Neural progenitor cell (in vitro differentiated cells): ENCODE measurements around the gene ARSB. TPM values are rescaled to one million over a fixed set of nuclear protein-coding genes. Genes with fewer than 3 reads are reported as not detected.

Experiments
- DNase-seq: peaks from one replicate; pipeline ENCODE4 v3.0.0-alpha.2; 2016; ENCODE audit warnings: low spot score
- H2AFZ ChIP-seq: fragments of 200-600 bp; sonication (generic); replicated peaks from 2 replicates; pipeline ENCODE4 v1.6.1; 2016; ENCODE audit warnings: antibody characterized with exemption
- H3F3A ChIP-seq: fragments of 200-600 bp; sonication (generic); 2 replicates; pipeline ENCODE4 v1.6.1; 2016; ENCODE audit warnings: antibody characterized with exemption, low read depth
- H3K27ac ChIP-seq: fragments of 200-600 bp; sonication (generic); 2 replicates; pipeline ENCODE4 v1.5.1; 2016; ENCODE audit warnings: mild to moderate bottlenecking
- H3K27me3 ChIP-seq: fragments of 200-600 bp; sonication (generic); 2 replicates; pipeline ENCODE4 v1.6.1; 2016; ENCODE audit warnings: mild to moderate bottlenecking, moderate library complexity
- H3K36me3 ChIP-seq: fragments of 200-600 bp; sonication (generic); 2 replicates; pipeline ENCODE4 v1.5.1; 2016
- H3K4me1 ChIP-seq: fragments of 200-600 bp; sonication (generic); 2 replicates; pipeline ENCODE4 v1.6.1; 2016; ENCODE audit warnings: mixed run types
- H3K4me2 ChIP-seq: fragments of 200-600 bp; sonication (generic); 2 replicates; pipeline ENCODE4 v1.6.1; 2016
- H3K4me3 ChIP-seq: fragments of 200-600 bp; sonication (generic); 2 replicates; pipeline ENCODE4 v1.5.1; 2016
- H3K79me2 ChIP-seq: fragments of 200-600 bp; sonication (generic); 2 replicates; pipeline ENCODE4 v1.6.1; 2016; ENCODE audit warnings: low read depth
- H3K9ac ChIP-seq: fragments of 200-600 bp; sonication (generic); 2 replicates; pipeline ENCODE4 v1.6.1; 2016
- H3K9me3 ChIP-seq: fragments of 200-600 bp; sonication (generic); 2 replicates; pipeline ENCODE4 v1.5.1; 2016; ENCODE audit warnings: low read depth
- H4K20me1 ChIP-seq: fragments of 200-600 bp; sonication (generic); 2 replicates; pipeline ENCODE4 v1.6.1; 2016; ENCODE audit warnings: low read depth
- H3K27ac Mint-ChIP-seq: 3 replicates; pipeline ENCODE4 v1.8.0; 2021; ENCODE audit warnings: mixed read lengths
- H3K27me3 Mint-ChIP-seq: 2 replicates; pipeline ENCODE4 v1.8.0; 2022; ENCODE audit warnings: low read depth, mild to moderate bottlenecking, inconsistent platforms, moderate library complexity, mixed read lengths; ENCODE audit not compliant: insufficient read depth
- H3K36me3 Mint-ChIP-seq: 3 replicates; pipeline ENCODE4 v1.8.0; 2021; ENCODE audit warnings: mixed read lengths
- H3K4me1 Mint-ChIP-seq: 3 replicates; pipeline ENCODE4 v1.8.0; 2021; ENCODE audit warnings: mixed read lengths
- H3K4me3 Mint-ChIP-seq: 3 replicates; pipeline ENCODE4 v1.8.0; 2021; ENCODE audit warnings: mild to moderate bottlenecking, moderate library complexity, mixed read lengths
- H3K9me3 Mint-ChIP-seq: 3 replicates; pipeline ENCODE4 v1.8.0; 2020; ENCODE audit warnings: mixed read lengths
- CTCF ChIP-seq: fragments of 200-600 bp; sonication (generic); IDR thresholded peaks from 2 replicates; pipeline ENCODE4 v1.5.1; 2017; ENCODE audit warnings: antibody characterized with exemption, mild to moderate bottlenecking
- EZH2 ChIP-seq: fragments of 200-600 bp; sonication (generic); IDR thresholded peaks from 2 replicates; pipeline ENCODE4 v1.6.1; 2017; ENCODE audit warnings: antibody characterized with exemption, mild to moderate bottlenecking, moderate library complexity
- EZH2phosphoT487 ChIP-seq: fragments of 200-600 bp; sonication (generic); IDR thresholded peaks from 2 replicates; pipeline ENCODE4 v1.6.1; 2017; ENCODE audit warnings: antibody characterized with exemption
- total RNA-seq: library from RNA; depleted of rRNA; stranded (reverse); fragments of >200 nt; gene quantifications from 2 replicates; pipeline ENCODE4 v1.2.3, GENCODE V29; 2015; ENCODE audit warnings: low replicate concordance

The ARSB gene
- total RNA-seq, 1 donor from 2014 or later, result 15.3 TPM

GRCh38 chr5:78819707-78820106 lies 165.4 kb downstream of the ARSB start:
- Mint-ChIP-seq H3K27ac (no peak overlapping the region), H3K4me1 (peaks cover 6% of the 10 kb centered on the region), H3K4me3 (no peak overlapping the region), H3K36me3 (peaks cover 5% of the 10 kb centered on the region), H3K27me3 (peaks cover 2% of the 10 kb centered on the region), H3K9me3 (peaks cover 3% of the 10 kb centered on the region)
- Histone ChIP-seq H3F3A (no peaks in the 10 kb centered on the region), H3K4me2 (no peak overlapping the region), H2AFZ (no peak overlapping the region), H3K79me2 (no peaks in the 10 kb centered on the region), H3K9ac (no peak overlapping the region), H4K20me1 (no peaks in the 10 kb centered on the region), H3K4me1 (no peaks in the 10 kb centered on the region), H3K27me3 (no peaks in the 10 kb centered on the region), H3K36me3 (no peaks in the 10 kb centered on the region), H3K27ac (no peak overlapping the region), H3K4me3 (no peak overlapping the region), H3K9me3 (no peaks in the 10 kb centered on the region)
- no peak for TF ChIP-seq EZH2
- TF ChIP-seq EZH2phosphoT487, result no peak
- peak; percentile 9 for TF ChIP-seq CTCF
- no peak for DNase-seq

- Histone ChIP-seq H4K20me1 (no peaks in the 10 kb centered on the region), H3K9me3 (no peaks in the 10 kb centered on the region), H3K27ac (no peak overlapping the region), H3K36me3 (no peaks in the 10 kb centered on the region), H2AFZ (no peak overlapping the region), H3K9ac (no peak overlapping the region), H3K4me1 (no peaks in the 10 kb centered on the region), H3K27me3 (no peaks in the 10 kb centered on the region), H3K4me3 (no peak overlapping the region), H3K4me2 (no peak overlapping the region), H3F3A (no peaks in the 10 kb centered on the region), H3K79me2 (no peaks in the 10 kb centered on the region)
- Mint-ChIP-seq H3K9me3 (peaks cover 3% of the 10 kb centered on the region), H3K27me3 (peaks cover 2% of the 10 kb centered on the region), H3K4me1 (peaks cover 6% of the 10 kb centered on the region), H3K36me3 (peaks cover 5% of the 10 kb centered on the region), H3K27ac (peak overlapping the region; percentile 33), H3K4me3 (no peak overlapping the region)
- TF ChIP-seq CTCF (no peak), EZH2phosphoT487 (no peak), EZH2 (no peak)
- no peak for DNase-seq
Measured at GRCh38 chr5:78819166-78819565, 165.9 kb downstream of the ARSB start.

GRCh38 chr5:78816143-78816765 lies 168.9 kb downstream of the ARSB start:
- H3K4me2 ChIP-seq, result no peak overlapping the region
- H3K9me3 ChIP-seq, result no peaks in the 10 kb centered on the region
- Mint-ChIP-seq H3K4me1 (peaks cover 6% of the 10 kb centered on the region), H3K27ac (no peak overlapping the region), H3K4me3 (no peak overlapping the region), H3K27me3 (peaks cover 2% of the 10 kb centered on the region), H3K9me3 (peaks cover 3% of the 10 kb centered on the region), H3K36me3 (peaks cover 5% of the 10 kb centered on the region)
- no peaks in the 10 kb centered on the region for H3K27me3 ChIP-seq
- no peak for DNase-seq
- H3K27ac ChIP-seq, result no peak overlapping the region
- H3F3A ChIP-seq, result no peaks in the 10 kb centered on the region
- no peak overlapping the region for H3K4me3 ChIP-seq
- no peaks in the 10 kb centered on the region for H4K20me1 ChIP-seq
- TF ChIP-seq EZH2, result no peak
- TF ChIP-seq CTCF, result no peak
- TF ChIP-seq EZH2phosphoT487, result no peak
- no peak overlapping the region for H3K9ac ChIP-seq
- no peak overlapping the region for H2AFZ ChIP-seq
- H3K36me3 ChIP-seq, result no peaks in the 10 kb centered on the region
- peaks cover 4% of the 10 kb centered on the region for H3K4me1 ChIP-seq
- no peaks in the 10 kb centered on the region for H3K79me2 ChIP-seq
